Esophagus muscularis mucosa (tissue), 4 donors: ENCODE data around the gene TMEM271. TPM values are rescaled to one million over a fixed set of nuclear protein-coding genes. Genes with fewer than 3 reads are reported as not detected.
"Not testable (repeated sequence)": the region's sequence is repeated elsewhere in the genome, so short reads cannot be mapped to it uniquely, and the experiment has no call there.

Experiments
- DNase-seq: peaks from one replicate; pipeline ENCODE4 v3.0.0-alpha.2; 2017; ENCODE audit errors: extremely low spot score
- H3K27ac ChIP-seq, 4 donors: fragments of 200-600 bp; sonication (generic); replicated peaks in 1 of 4; 1 replicate in 3 of 4; 2 replicates in 1 of 4; pipeline ENCODE4 v1.5.1; 2016 to 2019; ENCODE audit warnings: mild to moderate bottlenecking in 1 of 4
- H3K27me3 ChIP-seq, 4 donors: fragments of 200-600 bp; sonication (generic); one replicate each; pipeline versions ENCODE4 v1.5.1 to v1.6.0; 2016 to 2019
- H3K36me3 ChIP-seq, 4 donors: fragments of 200-600 bp; sonication (generic); one replicate each; pipeline ENCODE4 v1.5.1; 2016 to 2019
- H3K4me1 ChIP-seq, 4 donors: fragments of 200-600 bp; sonication (generic); one replicate each; pipeline ENCODE4 v1.5.1; 2016 to 2019
- H3K4me3 ChIP-seq, 4 donors: fragments of 200-600 bp; sonication (generic); 1 replicate in 2 of 4; 2 replicates in 2 of 4; pipeline ENCODE4 v1.5.1; 2016 to 2019; ENCODE audit warnings: mild to moderate bottlenecking in 4 of 4, moderate library complexity in 1 of 4
- H3K9me3 ChIP-seq, 4 donors: fragments of 200-600 bp; sonication (generic); 1 replicate in 3 of 4; 2 replicates in 1 of 4; pipeline ENCODE4 v1.5.1; 2016 to 2019
- EP300 ChIP-seq: sonication (generic); formaldehyde crosslinking; IDR thresholded peaks from one replicate; pipeline ENCODE4 v1.6.1; 2017; ENCODE audit warnings: antibody characterized with exemption
- POLR2A ChIP-seq: fragments of 450-650 bp; IDR thresholded peaks from one replicate; pipeline ENCODE4 v1.6.1; 2017; ENCODE audit warnings: antibody characterized with exemption, moderate library complexity, mild to moderate bottlenecking, low read depth
- POLR2AphosphoS5 ChIP-seq, 2 donors: sonication (generic); formaldehyde crosslinking; IDR thresholded peaks; one replicate each; pipeline ENCODE4 v1.6.1; 2017; ENCODE audit warnings: antibody characterized with exemption in 2 of 2
- WGBS: methylation state at CpG from one replicate; pipeline ENCODE4 v1.1.5; 2018; 5-methylcytosine and 5-hydroxymethylcytosine counted together
- intact Hi-C: fragments of 100-400 bp; cut with DNase I; formaldehyde crosslinking; loops from one replicate; pipeline ENCODE4 v1.15.1; 2023
- total RNA-seq, 4 donors: library from RNA; depleted of rRNA; stranded (reverse); fragments of >200 nt; gene quantifications; one replicate each; pipeline versions ENCODE4 v1.1.0 to v1.2.1, GENCODE V29; 2016
- TF ChIP-seq, protein P1 (sequence below), 3 experiments: fragments of 200-600 bp in 2 of 3; fragments of 450-650 bp in 1 of 3; sonication (generic) in 2 of 3; IDR thresholded peaks; one replicate each; pipeline ENCODE4 v1.5.1; 2017 to 2019; ENCODE audit warnings: antibody characterized with exemption in 3 of 3, mild to moderate bottlenecking in 2 of 3, moderate library complexity in 1 of 3

TMEM271 gene
- total RNA-seq, 4 donors from 2014 or later: 0.19 to 0.34 TPM; not detected in 2

DNA sequence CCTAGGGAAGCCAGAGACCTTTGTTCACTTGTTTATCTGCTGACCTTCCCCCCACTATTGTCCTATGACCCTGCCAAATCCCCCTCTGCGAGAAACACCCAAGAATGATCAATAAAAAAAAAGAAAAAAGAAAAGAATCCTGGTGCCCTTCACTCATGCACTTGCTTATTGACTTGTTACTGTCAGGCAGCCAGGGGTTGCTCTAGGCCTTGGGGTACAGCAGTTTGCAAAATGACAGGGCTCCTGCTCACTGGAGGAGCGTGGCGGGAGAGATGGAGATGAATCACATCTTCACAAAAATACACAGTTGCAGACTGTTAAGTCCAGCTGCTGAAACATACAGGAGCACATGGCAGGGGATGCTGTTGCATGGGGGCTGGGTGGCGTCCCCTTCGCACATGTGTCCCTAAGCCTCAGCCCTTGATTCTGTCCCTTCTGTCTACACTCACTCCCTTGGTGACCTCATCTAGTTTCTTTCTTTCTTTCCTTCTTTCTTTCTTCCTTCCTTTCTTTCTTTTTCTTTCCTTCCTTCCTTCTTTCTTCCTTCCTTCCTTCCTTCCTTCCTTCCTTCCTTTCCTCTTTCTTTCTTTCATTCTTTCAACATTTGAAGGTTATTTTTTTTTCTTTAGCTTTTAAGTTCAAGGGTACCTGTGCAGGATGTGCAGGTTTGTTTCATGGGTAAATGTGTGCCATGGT, 16.9 kb upstream of the TMEM271 start:
- no peaks in the 10 kb centered on the region for H3K36me3 ChIP-seq
- no peak for DNase-seq
- peaks cover 0 to 11% (median 8%) of the 10 kb centered on the region in 4 donors for H3K9me3 ChIP-seq
- H3K4me1 ChIP-seq: no peaks in the 10 kb centered on the region
- H3K4me3 ChIP-seq: no peak overlapping the region
- intact Hi-C loops: no loop called here
- 74% methylated on average over 5 of the region's 5 CpGs for WGBS
- peaks cover 0 to 52% (median 0%) of the 10 kb centered on the region in 4 donors for H3K27me3 ChIP-seq
- TF ChIP-seq EP300: no peak
- H3K27ac ChIP-seq: no peak overlapping the region

DNA sequence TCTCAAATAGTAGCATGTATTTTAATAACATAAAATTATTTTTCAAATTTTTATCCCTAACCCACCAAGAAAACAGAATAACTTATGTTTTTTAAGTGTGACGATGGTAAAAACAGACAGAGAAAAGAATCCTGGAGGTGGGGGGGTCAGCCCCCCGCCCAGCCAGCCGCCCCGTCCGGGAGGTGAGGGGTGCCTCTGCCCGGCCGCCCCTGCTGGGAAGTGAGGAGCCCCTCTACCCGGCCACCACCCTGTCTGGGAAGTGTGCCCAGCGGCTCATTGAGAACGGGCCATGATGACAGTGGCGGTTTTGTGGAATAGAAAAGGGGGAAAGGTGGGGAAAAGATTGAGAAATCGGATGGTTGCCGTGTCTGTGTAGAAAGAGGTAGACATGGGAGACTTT, 16.1 kb upstream of the TMEM271 start:
- H3K4me3 ChIP-seq, H3K27ac ChIP-seq, H3K4me1 ChIP-seq, H3K36me3 ChIP-seq, DNase-seq, intact Hi-C loops: not testable (repeated sequence)
- Histone ChIP-seq H3K27me3 (peaks cover 0 to 57% (median 0%) of the 10 kb centered on the region in 4 donors), H3K9me3 (peaks cover 0 to 11% (median 8%) of the 10 kb centered on the region in 4 donors)
- WGBS: 81% methylated on average over 13 of the region's 13 CpGs

DNA sequence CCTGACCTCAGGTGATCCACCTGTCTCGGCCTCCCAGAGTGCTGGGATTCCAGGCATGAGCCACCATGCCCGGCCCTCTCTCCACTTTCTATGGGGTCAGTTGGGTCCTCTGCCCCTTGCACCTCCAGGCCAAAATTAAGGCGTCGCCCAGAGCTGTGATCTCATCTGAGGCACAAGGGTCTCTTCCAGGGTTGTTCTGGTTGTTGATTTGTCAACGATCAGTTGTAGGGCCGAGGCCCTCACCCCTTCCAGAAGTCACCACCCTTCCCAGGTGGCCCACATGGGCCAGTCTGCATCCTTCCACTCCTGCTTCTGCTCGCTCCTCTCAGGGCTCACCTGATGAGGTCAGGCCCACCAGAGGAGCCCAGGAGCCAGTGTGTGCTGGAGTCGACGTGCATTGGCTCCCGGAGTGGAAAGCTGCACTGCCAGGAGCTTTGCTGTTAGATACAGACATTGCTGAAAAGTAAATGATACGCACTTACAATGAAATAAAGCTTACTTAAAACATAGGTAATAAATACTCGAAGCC, 14.3 kb upstream of the TMEM271 start:
- H3K36me3 ChIP-seq: no peaks in the 10 kb centered on the region
- no peaks in the 10 kb centered on the region for H3K4me1 ChIP-seq
- no peak overlapping the region for H3K4me3 ChIP-seq
- DNase-seq: no peak
- 92% methylated on average over 12 of the region's 12 CpGs for whole genome bisulfite sequencing
- TF ChIP-seq POLR2A: no peak
- TF ChIP-seq POLR2AphosphoS5 (IDR thresholded peaks at IDR 0.05): no peak
- no peak overlapping the region for H3K27ac ChIP-seq
- intact Hi-C loops: no loop called here
- peaks cover 0 to 11% (median 8%) of the 10 kb centered on the region in 4 donors for H3K9me3 ChIP-seq
- H3K27me3 ChIP-seq: peaks cover 0 to 59% (median 0%) of the 10 kb centered on the region in 4 donors

DNA sequence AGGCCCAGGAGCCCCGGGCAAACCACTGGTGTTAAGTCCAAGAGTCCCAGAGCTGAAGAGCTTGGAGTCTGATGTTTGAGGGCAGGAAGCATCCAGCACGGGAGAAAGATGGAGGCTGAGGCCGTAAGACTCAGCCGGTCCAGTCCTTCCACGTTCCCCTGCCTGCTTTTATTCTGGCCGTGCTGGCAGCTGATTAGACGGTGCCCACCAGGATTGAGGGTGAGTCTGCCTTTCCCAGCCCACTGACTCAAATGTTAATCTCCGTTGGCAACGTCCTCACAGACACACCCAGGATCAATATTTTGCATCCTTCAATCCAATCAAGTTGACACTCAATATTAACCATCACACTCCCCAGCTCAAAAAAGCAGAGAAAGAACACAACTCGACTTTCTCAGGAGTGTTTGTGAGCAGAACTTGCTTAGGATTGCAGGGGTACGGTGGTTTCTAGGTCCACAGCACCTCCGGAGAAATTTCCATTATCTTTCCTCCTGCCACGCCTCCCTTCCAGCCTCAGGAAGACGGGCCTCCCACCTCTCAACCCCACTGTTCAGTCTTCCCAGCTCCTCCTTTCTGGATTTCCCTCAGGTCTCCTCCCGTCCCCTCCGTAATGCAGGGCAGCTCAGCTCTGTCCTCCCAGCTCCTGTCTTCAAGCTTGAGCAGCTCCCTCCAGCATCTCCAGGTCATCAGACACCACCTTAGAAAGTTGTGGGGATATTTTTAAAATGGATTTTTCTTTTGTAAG, 13.3 kb upstream of the TMEM271 start:
- DNase-seq: no peak
- H3K36me3 ChIP-seq: no peaks in the 10 kb centered on the region
- no peak overlapping the region for H3K4me3 ChIP-seq
- intact Hi-C loops: no loop called here
- TF ChIP-seq POLR2A (no peak), EP300 (no peak), POLR2AphosphoS5 (IDR thresholded peaks at IDR 0.05) (no peak)
- TF ChIP-seq, protein P1, sequence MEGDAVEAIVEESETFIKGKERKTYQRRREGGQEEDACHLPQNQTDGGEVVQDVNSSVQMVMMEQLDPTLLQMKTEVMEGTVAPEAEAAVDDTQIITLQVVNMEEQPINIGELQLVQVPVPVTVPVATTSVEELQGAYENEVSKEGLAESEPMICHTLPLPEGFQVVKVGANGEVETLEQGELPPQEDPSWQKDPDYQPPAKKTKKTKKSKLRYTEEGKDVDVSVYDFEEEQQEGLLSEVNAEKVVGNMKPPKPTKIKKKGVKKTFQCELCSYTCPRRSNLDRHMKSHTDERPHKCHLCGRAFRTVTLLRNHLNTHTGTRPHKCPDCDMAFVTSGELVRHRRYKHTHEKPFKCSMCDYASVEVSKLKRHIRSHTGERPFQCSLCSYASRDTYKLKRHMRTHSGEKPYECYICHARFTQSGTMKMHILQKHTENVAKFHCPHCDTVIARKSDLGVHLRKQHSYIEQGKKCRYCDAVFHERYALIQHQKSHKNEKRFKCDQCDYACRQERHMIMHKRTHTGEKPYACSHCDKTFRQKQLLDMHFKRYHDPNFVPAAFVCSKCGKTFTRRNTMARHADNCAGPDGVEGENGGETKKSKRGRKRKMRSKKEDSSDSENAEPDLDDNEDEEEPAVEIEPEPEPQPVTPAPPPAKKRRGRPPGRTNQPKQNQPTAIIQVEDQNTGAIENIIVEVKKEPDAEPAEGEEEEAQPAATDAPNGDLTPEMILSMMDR (IDR thresholded peaks at IDR 0.05): no peak
- WGBS: 89% methylated on average over 16 of the region's 16 CpGs
- peaks cover 0 to 57% (median 0%) of the 10 kb centered on the region in 4 donors for H3K27me3 ChIP-seq
- H3K4me1 ChIP-seq: no peaks in the 10 kb centered on the region
- H3K27ac ChIP-seq: no peak overlapping the region
- peaks cover 0 to 16% (median 10%) of the 10 kb centered on the region in 4 donors for H3K9me3 ChIP-seq

DNA sequence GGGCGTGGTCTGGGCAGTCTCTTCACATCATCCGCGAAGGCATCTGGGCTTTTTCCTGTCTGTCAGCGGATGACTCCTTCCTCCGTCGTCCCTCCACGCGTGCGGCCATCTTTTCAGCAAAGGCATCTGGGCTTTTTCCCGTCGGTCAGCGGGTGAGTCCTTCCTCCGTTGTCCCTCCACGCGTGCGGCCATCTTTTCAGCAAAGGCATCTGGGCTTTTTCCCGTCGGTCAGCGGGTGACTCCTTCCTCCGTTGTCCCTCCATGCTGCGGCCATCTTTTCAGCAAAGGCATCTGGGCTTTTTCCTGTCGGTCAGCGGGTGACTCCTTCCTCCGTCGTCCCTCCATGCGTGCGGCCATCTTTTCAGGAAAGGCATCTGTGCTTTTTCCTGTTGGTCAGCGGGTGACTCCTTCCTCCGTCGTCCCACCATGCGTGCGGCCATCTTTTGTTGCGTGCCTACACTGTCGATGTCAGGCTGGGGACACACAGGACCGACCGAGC, 12.3 kb upstream of the TMEM271 start:
- Histone ChIP-seq H3K36me3 (no peaks in the 10 kb centered on the region), H3K27ac (no peak overlapping the region), H3K9me3 (peaks cover 0 to 16% (median 10%) of the 10 kb centered on the region in 4 donors), H3K4me1 (no peaks in the 10 kb centered on the region), H3K4me3 (no peak overlapping the region), H3K27me3 (peaks cover 0 to 62% (median 0%) of the 10 kb centered on the region in 4 donors)
- 78% methylated on average over 36 of the region's 36 CpGs for WGBS
- intact Hi-C loops: no loop called here
- no peak for DNase-seq
- TF ChIP-seq POLR2AphosphoS5 (IDR thresholded peaks at IDR 0.05): no peak
- no peak for TF ChIP-seq EP300
- TF ChIP-seq, protein P1 (IDR thresholded peaks at IDR 0.05): no peak
- no peak for TF ChIP-seq POLR2A

DNA sequence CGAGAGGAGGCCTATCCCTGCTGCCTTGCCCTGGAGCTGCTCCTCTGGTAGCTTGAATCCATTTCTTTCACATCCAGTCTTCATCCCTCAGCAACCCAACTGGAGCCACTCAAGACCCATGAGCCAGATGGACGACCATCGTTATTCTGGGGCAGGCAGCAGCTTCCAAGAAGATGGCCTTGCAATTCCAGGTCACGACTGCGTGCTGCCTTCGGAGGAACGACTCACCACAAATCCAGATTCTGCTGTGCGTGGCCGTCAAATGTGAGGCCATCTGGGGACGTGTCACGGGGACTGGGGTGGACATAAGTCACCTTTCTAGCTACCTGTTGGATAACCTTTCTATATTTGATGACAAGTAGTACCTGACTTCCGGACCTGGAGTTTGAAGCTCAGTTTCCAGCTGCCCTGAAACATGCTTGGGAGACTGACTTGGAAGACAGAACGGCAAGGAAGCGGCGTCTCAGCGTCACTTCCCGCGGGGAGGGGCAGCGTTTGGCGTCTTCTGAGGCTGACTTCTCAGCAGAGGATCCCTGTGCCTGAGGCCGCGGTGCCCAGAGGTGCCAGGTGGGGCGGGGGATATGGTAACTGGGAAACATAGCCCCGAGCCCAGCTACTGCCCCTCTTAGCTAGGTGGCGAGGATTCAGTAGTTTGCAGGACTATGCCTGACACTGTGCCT, 11.7 kb upstream of the TMEM271 start:
- Histone ChIP-seq H3K36me3 (no peaks in the 10 kb centered on the region), H3K4me3 (no peak overlapping the region), H3K9me3 (peaks cover 0 to 22% (median 12%) of the 10 kb centered on the region in 4 donors), H3K4me1 (no peaks in the 10 kb centered on the region), H3K27me3 (peaks cover 0 to 67% (median 0%) of the 10 kb centered on the region in 4 donors), H3K27ac (no peak overlapping the region)
- WGBS: 79% methylated on average over 21 of the region's 25 CpGs
- DNase-seq: no peak
- TF ChIP-seq POLR2A (no peak), EP300 (no peak), POLR2AphosphoS5 (IDR thresholded peaks at IDR 0.05) (no peak)
- TF ChIP-seq, protein P1 (IDR thresholded peaks at IDR 0.05): no peak
- intact Hi-C loops: no loop called here
